ENCODE measurements around the gene COL23A1.
A peak's percentile ranks its signal among the peaks of the same experiment; 100 is the strongest.

COL23A1 gene

GRCh38 chr5:178392386-178392785 lies 197.8 kb downstream of the COL23A1 start:
- DNase-seq (ENCODE audit: low read depth), result no peak

DNA sequence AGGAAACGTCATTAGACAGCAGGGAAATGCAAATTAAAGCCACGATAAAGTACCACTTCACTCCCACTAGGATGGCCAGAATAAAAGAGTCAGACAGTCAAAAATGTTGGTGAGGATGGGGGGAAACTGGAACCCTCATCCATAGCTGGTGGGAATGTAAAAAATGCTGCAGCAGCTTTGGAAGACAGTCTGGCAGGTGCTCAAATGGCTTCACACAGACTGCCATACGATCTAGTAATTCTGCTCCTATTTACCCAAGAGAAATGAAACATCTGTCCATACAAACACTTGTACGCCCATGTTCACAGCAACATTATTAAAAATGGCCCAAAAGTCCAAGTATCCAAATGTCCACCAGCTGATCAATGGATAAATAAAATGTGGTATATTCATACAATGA lies 198.7 kb downstream of the COL23A1 start:
- DNase-seq (ENCODE audit: low read depth), result no peak

DNA sequence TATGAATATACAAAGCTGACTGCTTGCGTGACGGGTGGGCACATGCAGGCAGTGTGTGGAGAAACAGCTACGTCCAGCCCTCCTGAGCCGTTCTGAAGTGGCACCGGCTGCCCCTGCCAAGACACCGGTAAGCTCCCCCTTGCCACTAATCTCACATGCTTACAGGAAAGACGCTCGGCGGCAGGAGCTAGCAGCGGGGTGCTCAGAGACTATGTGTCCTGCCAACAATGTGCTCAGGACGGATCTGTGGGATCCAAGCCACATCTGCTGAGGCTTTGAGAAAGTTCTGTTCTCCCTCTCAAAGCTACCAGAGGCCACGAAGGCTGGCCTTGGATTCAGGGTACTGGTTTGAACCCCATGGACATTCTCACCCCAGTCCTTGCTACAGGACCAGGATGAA lies 200.4 kb downstream of the COL23A1 start:
- DNase-seq (ENCODE audit: low read depth), result no peak

DNA sequence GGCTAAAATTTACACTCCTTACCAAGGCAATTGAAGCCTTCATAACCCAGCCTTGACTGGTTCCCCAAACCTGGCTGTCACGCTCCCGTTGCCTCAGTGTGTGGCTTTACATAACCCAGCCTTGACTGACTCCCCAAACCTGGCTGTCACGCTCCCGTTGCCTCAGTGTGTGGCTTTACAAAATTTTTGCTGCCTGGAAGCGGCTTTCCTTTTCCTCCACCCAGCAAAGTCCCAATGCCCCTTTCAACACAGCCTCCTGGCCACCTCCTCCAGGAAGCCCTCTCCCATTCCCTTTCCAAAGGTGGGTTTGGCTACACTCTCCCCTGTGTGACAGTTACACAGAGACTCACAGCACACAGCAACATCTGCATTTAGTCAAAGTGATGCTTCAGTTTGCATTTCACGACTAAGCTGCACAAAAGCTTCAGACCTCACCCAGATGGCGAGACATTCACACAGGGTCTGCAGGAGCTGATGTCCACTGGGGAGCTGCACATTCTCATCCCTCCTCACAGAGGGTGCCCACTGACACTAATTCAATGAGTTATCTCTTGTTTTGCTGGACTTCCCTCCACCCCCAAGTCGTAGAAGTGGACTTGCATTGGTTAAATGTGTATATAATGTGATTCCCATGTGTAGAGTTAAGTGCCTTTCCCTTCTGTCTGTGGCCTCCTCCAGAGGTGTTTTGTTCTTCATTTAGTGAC lies 201.0 kb downstream of the COL23A1 start:
- no peak for DNase-seq (ENCODE audit: low read depth)

GRCh38 chr5:178388386-178389025 lies 201.7 kb downstream of the COL23A1 start:
- DNase-seq (ENCODE audit: low read depth), result peak; percentile 52

DNA sequence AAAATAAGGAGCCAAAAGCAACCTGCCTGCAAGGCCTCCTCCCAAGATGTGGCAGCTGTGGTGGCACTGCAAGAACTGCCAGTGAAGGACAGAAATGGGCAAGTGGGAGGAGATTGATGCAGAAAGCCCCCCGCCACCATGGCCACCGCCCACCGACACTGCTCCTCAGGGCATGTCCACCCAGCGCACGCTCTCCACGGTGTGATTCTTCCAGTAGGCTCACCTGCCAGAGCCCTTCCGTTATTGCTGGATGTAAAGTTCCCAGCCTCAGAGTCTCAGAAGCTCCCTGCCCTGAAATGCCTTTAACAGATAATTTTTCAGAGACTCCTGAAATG lies 202.4 kb downstream of the COL23A1 start:
- DNase-seq (ENCODE audit: low read depth), result no peak

DNA sequence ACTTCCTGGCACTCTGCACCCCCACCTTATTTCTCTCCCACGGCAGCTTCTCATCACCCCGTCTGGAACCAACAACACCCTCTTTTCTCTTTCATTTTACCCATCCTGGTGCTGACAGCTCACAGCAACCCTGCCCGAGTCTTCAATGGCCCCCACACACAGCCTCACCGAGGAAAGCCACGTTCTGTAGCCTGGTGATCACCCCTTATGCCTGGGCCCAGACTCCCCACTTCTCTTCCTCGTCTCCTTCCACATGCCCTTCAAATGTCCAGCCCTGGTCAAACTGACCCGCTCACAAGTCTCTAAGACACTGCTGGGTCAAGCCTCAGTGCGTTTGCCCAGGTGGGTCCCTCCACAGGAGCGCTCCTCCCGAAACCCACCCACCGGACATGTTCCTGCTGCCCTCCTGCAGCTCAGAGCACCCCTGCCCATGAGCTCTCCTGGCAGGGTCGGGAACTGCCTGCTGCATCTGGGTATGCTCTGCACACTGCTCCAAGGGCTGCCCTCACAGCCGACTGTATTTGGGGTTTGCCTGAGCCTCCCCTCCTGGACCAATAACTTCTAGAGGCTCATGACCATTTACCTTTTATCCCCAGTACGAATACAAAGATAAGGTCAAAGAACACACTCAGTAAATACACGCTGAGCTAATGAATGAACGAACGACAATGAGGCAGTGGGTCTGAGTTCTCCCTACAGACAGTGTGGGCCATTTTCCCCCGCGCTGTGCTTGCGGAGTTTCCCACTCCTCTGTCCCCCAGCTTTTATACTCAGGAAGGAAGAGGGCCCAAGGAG lies 202.9 kb downstream of the COL23A1 start:
- no peak for DNase-seq (ENCODE audit: low read depth)

GRCh38 chr5:178386336-178386931 lies 203.8 kb downstream of the COL23A1 start:
- no peak for DNase-seq (ENCODE audit: low read depth)

- DNase-seq (ENCODE audit: low read depth), result no peak
These were observed 204.7 kb downstream of the COL23A1 start for GRCh38 chr5:178385496-178385890.

DNA sequence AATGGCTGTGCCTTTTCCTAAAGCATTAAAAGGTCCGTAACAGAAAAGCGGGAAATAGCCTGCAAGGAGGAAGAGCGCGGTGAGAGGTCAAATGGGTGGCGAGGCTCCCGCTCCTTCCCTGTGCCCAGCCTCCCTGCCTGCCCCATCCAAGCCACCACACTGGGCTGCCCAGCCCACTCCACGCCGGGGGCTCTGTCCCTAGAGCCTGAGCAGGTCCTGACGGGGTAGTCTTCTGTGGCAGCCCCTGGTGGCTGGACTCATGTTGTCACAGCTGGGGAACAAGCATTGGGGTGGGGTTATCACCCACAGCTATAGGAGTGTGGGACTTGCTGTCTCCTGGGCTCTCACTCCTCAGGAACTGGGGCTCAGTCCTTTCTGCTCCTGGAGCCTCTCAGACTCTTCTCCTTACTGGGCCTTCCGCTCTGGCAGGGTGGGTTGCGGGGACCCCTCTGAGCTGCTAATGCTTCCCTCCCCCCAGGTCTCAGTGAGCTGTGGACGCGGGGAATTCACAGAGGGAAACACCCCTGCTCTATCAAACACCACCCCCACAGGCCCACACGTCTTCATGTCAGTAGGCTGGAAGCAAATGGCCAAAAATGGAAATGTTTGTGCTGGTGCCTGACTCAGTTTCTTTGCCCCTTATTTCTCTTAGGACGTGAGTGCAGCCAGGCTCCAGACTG lies 205.2 kb downstream of the COL23A1 start:
- DNase-seq (ENCODE audit: low read depth), result no peak

DNA sequence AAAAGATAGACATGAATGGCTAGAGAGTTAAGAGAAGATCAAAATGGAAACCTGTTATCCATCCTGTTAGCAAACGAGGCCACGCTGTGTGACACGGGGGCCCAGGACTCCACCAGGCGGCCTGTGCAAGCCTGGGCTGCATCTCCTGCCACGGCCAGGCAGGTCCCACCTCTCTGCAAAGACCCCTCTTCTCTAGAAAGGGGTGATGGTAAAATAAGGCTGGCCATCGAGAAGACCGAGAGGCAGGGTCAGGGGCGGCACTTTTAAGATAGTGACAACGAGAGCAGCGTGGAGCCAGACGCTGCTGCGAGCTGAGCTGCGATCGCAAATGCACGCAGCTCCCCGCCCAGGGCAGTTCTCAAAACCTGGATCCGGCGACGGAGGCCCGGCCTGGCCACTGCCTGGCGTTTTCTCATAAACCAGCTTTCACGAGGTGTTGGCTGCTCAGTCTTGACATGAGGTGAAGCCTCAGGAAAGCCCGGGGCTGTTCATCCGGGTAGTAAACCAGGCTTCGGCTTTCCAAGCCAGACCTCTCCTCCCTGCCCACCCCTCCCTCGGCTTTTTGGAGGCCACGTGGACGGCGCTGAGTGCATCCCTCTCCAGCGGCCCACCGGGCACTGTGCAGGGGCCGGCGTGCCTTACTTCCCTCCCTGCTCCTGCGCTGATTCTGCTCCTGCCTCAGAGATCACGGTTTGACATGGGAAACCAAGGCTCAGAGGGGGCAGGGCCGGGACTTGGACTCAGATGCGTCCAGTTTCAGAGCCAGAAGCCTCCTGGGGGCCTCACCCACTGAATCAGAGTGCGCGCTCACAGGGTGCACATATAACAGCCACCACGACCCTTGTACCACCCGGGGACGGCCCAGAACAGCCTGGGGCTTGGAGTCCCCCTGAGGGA lies 206.0 kb downstream of the COL23A1 start:
- no peak for DNase-seq (ENCODE audit: low read depth)

DNA sequence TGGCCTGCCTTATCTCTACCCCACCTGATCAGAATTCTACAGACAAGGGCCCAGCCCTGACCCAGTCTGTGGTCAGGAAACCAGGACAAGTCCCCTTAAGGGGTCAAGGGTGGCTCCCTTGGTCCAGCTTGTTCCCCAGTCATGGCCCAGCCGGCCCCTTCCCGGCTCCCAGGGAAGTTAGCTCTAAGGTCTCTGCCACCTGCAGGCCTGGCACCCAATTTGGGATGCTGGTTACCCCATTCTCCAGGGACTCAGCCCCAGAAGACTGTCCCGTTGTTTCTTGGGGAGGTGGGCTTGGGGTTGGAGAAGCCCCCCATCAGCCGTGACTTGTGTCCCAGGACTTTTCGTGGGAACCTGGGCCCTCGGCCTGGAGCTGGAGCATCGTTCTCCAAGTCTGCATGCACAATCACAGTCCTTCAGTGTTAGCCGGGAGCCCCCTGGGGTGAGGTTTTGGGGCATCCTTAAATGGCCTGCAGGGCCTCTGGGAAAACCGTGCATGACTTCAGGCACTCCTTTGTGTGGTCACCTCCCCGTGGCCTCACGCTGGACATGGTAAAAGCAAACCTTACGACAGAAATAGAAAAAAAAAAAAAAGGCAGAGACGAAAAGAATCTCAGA lies 206.8 kb downstream of the COL23A1 start:
- DNase-seq (ENCODE audit: low read depth), result no peak

- DNase-seq (ENCODE audit: low read depth), result no peak
These were observed 207.4 kb downstream of the COL23A1 start for GRCh38 chr5:178382754-178383164.

- no peak for DNase-seq (ENCODE audit: low read depth)
These were observed 208.1 kb downstream of the COL23A1 start for GRCh38 chr5:178381921-178382695.

- no peak for DNase-seq (ENCODE audit: low read depth)
These were observed 209.0 kb downstream of the COL23A1 start for GRCh38 chr5:178381206-178381605.

GRCh38 chr5:178380541-178381074 lies 209.6 kb downstream of the COL23A1 start:
- no peak for DNase-seq (ENCODE audit: low read depth)

GRCh38 chr5:178380086-178380485 lies 210.1 kb downstream of the COL23A1 start:
- no peak for DNase-seq (ENCODE audit: low read depth)

DNA sequence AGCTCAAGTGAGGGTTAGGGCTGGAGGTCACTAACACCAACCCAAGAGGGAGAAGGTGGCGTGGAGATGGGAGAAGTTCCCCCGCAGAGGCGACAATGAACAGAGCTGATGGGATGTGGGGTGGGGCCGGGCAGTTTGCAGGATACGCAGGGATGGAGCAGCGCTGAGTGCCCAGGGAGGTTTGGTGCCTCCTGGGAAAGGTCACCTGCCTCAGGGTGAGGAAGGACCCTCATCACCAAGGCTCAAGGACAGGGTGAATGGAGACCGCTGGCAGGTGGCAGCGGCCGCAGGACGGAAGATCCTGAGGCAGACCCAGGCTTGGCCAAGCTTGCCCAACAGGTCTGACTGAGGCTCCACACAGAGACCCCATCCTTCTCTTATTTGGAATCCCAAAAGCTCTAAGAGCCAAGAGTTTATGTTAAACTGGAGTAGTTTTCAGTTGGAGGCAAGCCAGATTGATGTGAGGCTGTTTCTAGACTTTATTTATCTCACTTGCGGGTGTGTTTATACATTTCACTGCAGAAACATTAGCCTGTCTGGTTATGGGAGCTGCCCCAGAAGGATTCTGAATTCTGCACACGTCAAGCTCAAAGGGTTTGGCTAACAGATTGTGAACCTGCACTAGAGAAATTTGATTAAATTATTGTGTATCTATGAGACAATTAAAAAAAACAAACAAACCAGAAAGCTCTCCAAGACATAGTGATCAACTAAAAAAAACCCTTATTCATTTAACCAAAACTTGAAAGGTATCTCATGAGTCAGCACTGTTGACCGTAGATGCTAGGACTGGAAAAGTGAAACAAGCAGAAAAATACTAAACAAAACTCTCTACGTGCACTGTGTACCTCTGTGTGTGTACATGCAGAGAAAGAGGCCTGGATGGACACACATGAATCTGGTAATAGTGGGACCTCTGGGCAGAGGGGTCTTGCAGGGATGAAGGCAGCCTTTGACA lies 211.4 kb downstream of the COL23A1 start:
- DNase-seq (ENCODE audit: low read depth), result no peak

All from GM04503 (cell line).